Activated CD4-positive, alpha-beta T cell treated with anti-CD3 and anti-CD28 coated beads, Interleukin-2, amount 50 U/mL, for 24 hours (primary cell): ENCODE measurements around the gene INSC.

ENCODE experiments used
- DNase-seq, 2 donors: peaks; one replicate each; pipeline ENCODE4 v3.0.0-alpha.2; 2020; ENCODE audit warnings: low read depth in 1 of 2, low spot score in 1 of 2

The INSC gene

GRCh38 chr11:15213471-15214231, 98.9 kb downstream of the INSC start:
- no peak for DNase-seq

GRCh38 chr11:15215005-15215404, 100.3 kb downstream of the INSC start:
- DNase-seq = no peak

- DNase-seq = no peak
Measured at GRCh38 chr11:15216678-15217077, 102.0 kb downstream of the INSC start.

GRCh38 chr11:15217416-15217815, 102.7 kb downstream of the INSC start:
- DNase-seq = no peak

GRCh38 chr11:15222777-15223176, 108.1 kb downstream of the INSC start:
- DNase-seq = no peak

GRCh38 chr11:15223318-15223717, 108.6 kb downstream of the INSC start:
- no peak for DNase-seq

GRCh38 chr11:15224466-15224865, 109.7 kb downstream of the INSC start:
- no peak for DNase-seq

GRCh38 chr11:15227011-15227410, 112.3 kb downstream of the INSC start:
- DNase-seq = no peak

GRCh38 chr11:15228331-15228849, 113.7 kb downstream of the INSC start:
- DNase-seq = no peak

GRCh38 chr11:15229069-15229468, 114.3 kb downstream of the INSC start:
- DNase-seq = no peak

GRCh38 chr11:15232496-15232895, 117.8 kb downstream of the INSC start:
- DNase-seq = no peak

GRCh38 chr11:15233371-15234165, 118.8 kb downstream of the INSC start:
- no peak for DNase-seq

GRCh38 chr11:15234796-15235195, 120.1 kb downstream of the INSC start:
- no peak for DNase-seq

- DNase-seq = no peak
Measured at GRCh38 chr11:15236559-15236958, 121.8 kb downstream of the INSC start.

- no peak for DNase-seq
Measured at GRCh38 chr11:15238856-15239255, 124.1 kb downstream of the INSC start.

- no peak for DNase-seq
Measured at GRCh38 chr11:15248749-15249148, 134.0 kb downstream of the INSC start.

GRCh38 chr11:15258433-15259165, 143.9 kb downstream of the INSC start:
- DNase-seq = no peak

GRCh38 chr11:15266999-15267398, 152.3 kb downstream of the INSC start:
- no peak for DNase-seq

GRCh38 chr11:15268598-15268997, 153.9 kb downstream of the INSC start:
- DNase-seq = no peak

- DNase-seq = no peak
Measured at GRCh38 chr11:15275141-15275540, 160.4 kb downstream of the INSC start.

- no peak for DNase-seq
Measured at GRCh38 chr11:15276621-15277020, 161.9 kb downstream of the INSC start.

- no peak for DNase-seq
Measured at GRCh38 chr11:15278128-15278527, 163.4 kb downstream of the INSC start.
